Measurements from ENCODE around the gene SRSF10. TPM values are rescaled to one million over a fixed set of nuclear protein-coding genes. Genes with fewer than 3 reads are reported as not detected.
A peak's percentile ranks its signal among the peaks of the same experiment; 100 is the strongest.

The SRSF10 gene
- total RNA-seq (100 to 1,000 TPM; 190 to 199 TPM), polyA plus RNA-seq (111 TPM)

GRCh38 chr1:23979881-23980727 is at the start of gene SRSF10:
Gene SRSF10, minus strand, starts transcription at chr1:23980327. Its CDS starts 72 bp downstream, at chr1:23980255.
- no peaks in the 10 kb centered on the region for H3K9me3 Mint-ChIP-seq
- Histone ChIP-seq H3K9me3 (ENCODE audit: low read length) (no peaks in the 10 kb centered on the region), H3K36me3 (ENCODE audit: insufficient read depth, low read length) (no peaks in the 10 kb centered on the region), H3K27ac (ENCODE audit: low read depth, low read length) (peak within 1 kb of the TSS; percentile 92), H3K4me1 (ENCODE audit: insufficient read depth, low read length) (peaks cover 41% of the 10 kb centered on the region), H3K4me3 (ENCODE audit: low read length) (peak within 1 kb of the TSS; percentile 75), H3K27me3 (ENCODE audit: insufficient read depth, low read length, poor library complexity, severe bottlenecking) (no peaks in the 10 kb centered on the region)
- H3K36me3 Mint-ChIP-seq = peaks cover 0 to 30% (median 2%) of the 10 kb centered on the region in 3 donors
- H3K4me3 Mint-ChIP-seq = peak within 1 kb of the TSS; percentile 89 to 96 (median 91)
- peak within 1 kb of the TSS; percentile 94 to 98 (median 96) for H3K27ac Mint-ChIP-seq
- peak; percentile 96 to 99 (median 97) for DNase-seq
- CTCF ChIA-PET = interaction anchor here (0.9 kb wide), 2 partner anchors 20 to 65 kb away, joined by 3 read pairs; no protein-coding TSS in a partner anchor
- POLR2A ChIA-PET = interaction anchor here (0.6 to 4.2 kb wide), 3 partner anchors 10 to 20 kb away, joined by 3 to 34 read pairs (median 3); partner anchors contain the start of gene PNRC2
- no peaks in the 10 kb centered on the region for H3K27me3 Mint-ChIP-seq
- H3K4me1 Mint-ChIP-seq = peaks cover 52 to 57% (median 52%) of the 10 kb centered on the region in 3 donors

DNA sequence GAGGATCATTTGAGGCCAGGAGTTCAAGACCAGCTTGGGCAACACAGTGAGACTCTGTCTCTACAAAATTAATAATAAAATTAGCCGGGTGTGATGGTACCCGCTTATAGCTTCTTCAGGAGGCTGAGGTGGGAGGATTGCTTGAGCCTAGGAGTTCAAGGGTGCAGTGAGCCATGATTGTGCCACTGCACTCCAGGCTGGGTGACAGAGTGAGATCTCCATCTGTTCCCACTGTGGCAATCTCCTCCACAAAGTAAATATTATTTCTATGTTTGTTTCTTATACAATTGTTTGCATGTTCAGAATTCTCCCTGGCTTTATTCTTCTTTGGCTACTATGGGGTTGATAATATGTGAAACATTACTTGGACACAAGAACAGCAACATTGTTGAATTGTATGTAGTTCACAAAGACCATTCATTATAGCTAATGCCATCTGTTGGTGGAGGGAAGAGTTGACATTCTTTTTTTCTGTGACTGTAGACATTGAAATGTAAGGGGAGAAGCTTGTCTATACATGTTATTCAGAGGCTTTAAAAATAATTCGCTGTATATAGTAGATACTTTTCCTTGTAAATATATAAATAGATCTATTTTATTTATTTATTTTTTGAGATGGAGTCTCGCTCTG is 47.8 kb upstream of the SRSF10 start:
- H3K4me1 ChIP-seq (ENCODE audit: insufficient read depth, low read length) = no peaks in the 10 kb centered on the region
- peak in 1 of 5 donors; percentile 12 for DNase-seq
- no peaks in the 10 kb centered on the region for H3K9me3 Mint-ChIP-seq
- H3K9me3 ChIP-seq (ENCODE audit: low read length) = no peaks in the 10 kb centered on the region
- ChIA-PET POLR2A (interaction anchor here (0.9 kb wide), 1 partner anchor 69 kb away, joined by 3 read pairs; no protein-coding TSS in a partner anchor), CTCF (interaction anchor here (0.9 to 1.0 kb wide), 2 partner anchors 8 to 218 kb away, joined by 3 read pairs; no protein-coding TSS in a partner anchor)
- no peak overlapping the region for H3K27ac Mint-ChIP-seq
- no peaks in the 10 kb centered on the region for H3K27me3 ChIP-seq (ENCODE audit: insufficient read depth, low read length, poor library complexity, severe bottlenecking)
- no peak overlapping the region for H3K27ac ChIP-seq (ENCODE audit: low read depth, low read length)
- H3K27me3 Mint-ChIP-seq = peaks cover 3 to 7% of the 10 kb centered on the region in 2 donors
- H3K36me3 Mint-ChIP-seq = no peaks in the 10 kb centered on the region
- H3K4me1 Mint-ChIP-seq = peaks cover 0 to 5% (median under 1%) of the 10 kb centered on the region in 3 donors
- H3K4me3 ChIP-seq (ENCODE audit: low read length) = no peak overlapping the region
- no peak overlapping the region for H3K4me3 Mint-ChIP-seq
- no peaks in the 10 kb centered on the region for H3K36me3 ChIP-seq (ENCODE audit: insufficient read depth, low read length)

DNA sequence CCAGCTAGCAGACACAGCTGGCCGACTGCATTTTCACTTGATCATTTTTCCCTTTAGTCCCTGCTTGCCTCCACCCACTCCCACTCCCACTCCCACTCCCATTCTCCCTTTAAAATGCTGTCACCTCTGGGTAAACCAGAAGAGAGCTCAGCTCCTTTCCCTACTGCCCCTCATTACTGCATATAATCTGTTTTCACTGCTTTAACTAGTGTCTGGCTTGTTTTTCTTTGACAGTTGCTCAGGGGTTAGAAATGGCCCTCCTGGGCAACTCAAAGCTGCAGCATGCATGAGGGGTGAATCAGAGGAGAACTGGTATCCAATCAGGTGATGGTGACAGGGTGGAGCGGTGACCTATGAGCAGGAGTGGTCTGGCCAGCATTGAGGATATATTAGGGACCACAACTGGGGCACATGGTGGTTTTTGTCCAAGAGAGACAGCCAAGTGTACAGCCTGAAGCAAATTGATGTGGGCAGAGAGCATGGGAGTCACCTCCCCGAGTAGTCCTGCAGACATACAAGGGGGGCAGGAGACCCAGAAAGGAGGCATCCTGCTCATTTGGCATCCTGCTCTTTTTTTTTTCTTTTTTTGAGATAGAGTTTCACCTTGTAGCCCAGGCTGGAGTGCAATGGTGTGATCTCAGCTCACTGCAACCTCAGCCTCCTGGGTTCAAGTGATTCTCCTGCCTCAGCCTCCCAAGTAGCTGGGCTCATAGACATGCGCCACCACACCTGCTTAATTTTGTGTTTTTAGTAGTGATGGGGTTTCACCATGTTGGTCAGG is 42.6 kb upstream of the SRSF10 start:
- Histone ChIP-seq H3K4me1 (ENCODE audit: insufficient read depth, low read length) (no peaks in the 10 kb centered on the region), H3K27me3 (ENCODE audit: insufficient read depth, low read length, poor library complexity, severe bottlenecking) (no peaks in the 10 kb centered on the region), H3K9me3 (ENCODE audit: low read length) (no peaks in the 10 kb centered on the region), H3K27ac (ENCODE audit: low read depth, low read length) (no peak overlapping the region), H3K4me3 (ENCODE audit: low read length) (no peak overlapping the region), H3K36me3 (ENCODE audit: insufficient read depth, low read length) (no peaks in the 10 kb centered on the region)
- no peak for DNase-seq
- no peaks in the 10 kb centered on the region for H3K9me3 Mint-ChIP-seq
- no peak overlapping the region for H3K27ac Mint-ChIP-seq
- no peaks in the 10 kb centered on the region for H3K36me3 Mint-ChIP-seq
- H3K4me1 Mint-ChIP-seq = no peaks in the 10 kb centered on the region
- no peak overlapping the region for H3K4me3 Mint-ChIP-seq
- H3K27me3 Mint-ChIP-seq = no peaks in the 10 kb centered on the region
- CTCF ChIA-PET = no interaction called here
- POLR2A ChIA-PET = no interaction called here

DNA sequence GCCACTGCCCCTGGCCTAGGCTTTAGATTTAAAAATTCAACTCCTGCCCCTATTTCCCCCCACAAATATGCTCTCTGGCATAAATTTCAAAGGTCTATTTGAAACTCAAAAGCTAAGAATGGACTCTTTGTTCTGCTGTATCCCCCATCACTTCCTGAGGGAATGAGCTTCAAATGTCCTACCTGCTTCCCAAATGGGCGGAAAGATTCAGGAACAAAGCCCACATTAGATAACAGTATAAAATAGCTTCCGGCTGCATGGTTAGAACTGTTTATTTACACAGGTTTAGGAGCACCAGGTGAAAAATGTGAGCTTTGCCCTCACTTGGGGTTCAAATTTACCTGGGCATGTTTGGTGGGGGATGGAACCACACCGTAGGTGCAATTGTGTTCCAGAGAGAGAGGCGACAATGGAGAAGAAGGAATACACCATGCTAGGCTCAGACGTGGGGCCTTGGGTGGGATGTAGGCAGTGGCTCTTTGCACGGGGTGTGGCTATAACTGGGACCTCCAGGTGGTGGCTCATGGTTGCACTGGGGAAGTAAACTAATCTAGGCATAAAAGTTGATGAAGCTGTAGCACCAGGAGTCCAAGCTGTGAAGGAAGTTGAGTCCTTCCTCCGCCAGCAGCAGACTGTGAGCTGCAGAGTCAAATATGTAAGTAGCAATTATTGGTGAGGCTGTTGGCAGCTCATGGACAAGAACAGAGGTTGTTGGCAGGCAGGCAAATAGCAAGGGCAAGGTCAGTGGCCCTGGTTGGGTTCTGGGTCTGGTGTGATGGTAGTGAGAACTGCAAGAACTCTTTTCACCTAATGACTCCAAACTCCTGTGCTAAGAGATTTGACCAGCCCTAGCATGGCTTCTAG is 41.5 kb upstream of the SRSF10 start:
- H3K27ac Mint-ChIP-seq = peak overlapping the region in 1 of 8 donors; percentile 63
- no peaks in the 10 kb centered on the region for H3K4me1 Mint-ChIP-seq
- Histone ChIP-seq H3K4me3 (ENCODE audit: low read length) (no peak overlapping the region), H3K27me3 (ENCODE audit: insufficient read depth, low read length, poor library complexity, severe bottlenecking) (no peaks in the 10 kb centered on the region), H3K27ac (ENCODE audit: low read depth, low read length) (no peak overlapping the region), H3K9me3 (ENCODE audit: low read length) (no peaks in the 10 kb centered on the region), H3K4me1 (ENCODE audit: insufficient read depth, low read length) (no peaks in the 10 kb centered on the region), H3K36me3 (ENCODE audit: insufficient read depth, low read length) (no peaks in the 10 kb centered on the region)
- H3K36me3 Mint-ChIP-seq = no peaks in the 10 kb centered on the region
- no peak overlapping the region for H3K4me3 Mint-ChIP-seq
- DNase-seq = no peak
- POLR2A ChIA-PET = no interaction called here
- CTCF ChIA-PET = no interaction called here
- H3K27me3 Mint-ChIP-seq = peaks cover 0 to 4% of the 10 kb centered on the region in 2 donors
- no peaks in the 10 kb centered on the region for H3K9me3 Mint-ChIP-seq

- H3K27ac Mint-ChIP-seq = peak overlapping the region in 1 of 8 donors; percentile 26
- Histone ChIP-seq H3K36me3 (ENCODE audit: insufficient read depth, low read length) (no peaks in the 10 kb centered on the region), H3K9me3 (ENCODE audit: low read length) (no peaks in the 10 kb centered on the region), H3K4me3 (ENCODE audit: low read length) (no peak overlapping the region), H3K27ac (ENCODE audit: low read depth, low read length) (no peak overlapping the region), H3K4me1 (ENCODE audit: insufficient read depth, low read length) (no peaks in the 10 kb centered on the region), H3K27me3 (ENCODE audit: insufficient read depth, low read length, poor library complexity, severe bottlenecking) (no peaks in the 10 kb centered on the region)
- H3K36me3 Mint-ChIP-seq = no peaks in the 10 kb centered on the region
- peaks cover 0 to 8% of the 10 kb centered on the region in 2 donors for H3K27me3 Mint-ChIP-seq
- ChIA-PET POLR2A (no interaction called here), CTCF (no interaction called here)
- no peaks in the 10 kb centered on the region for H3K4me1 Mint-ChIP-seq
- no peak for DNase-seq
- no peaks in the 10 kb centered on the region for H3K9me3 Mint-ChIP-seq
- H3K4me3 Mint-ChIP-seq = no peak overlapping the region
These were observed 40.3 kb upstream of the SRSF10 start for GRCh38 chr1:24020470-24020869.

DNA sequence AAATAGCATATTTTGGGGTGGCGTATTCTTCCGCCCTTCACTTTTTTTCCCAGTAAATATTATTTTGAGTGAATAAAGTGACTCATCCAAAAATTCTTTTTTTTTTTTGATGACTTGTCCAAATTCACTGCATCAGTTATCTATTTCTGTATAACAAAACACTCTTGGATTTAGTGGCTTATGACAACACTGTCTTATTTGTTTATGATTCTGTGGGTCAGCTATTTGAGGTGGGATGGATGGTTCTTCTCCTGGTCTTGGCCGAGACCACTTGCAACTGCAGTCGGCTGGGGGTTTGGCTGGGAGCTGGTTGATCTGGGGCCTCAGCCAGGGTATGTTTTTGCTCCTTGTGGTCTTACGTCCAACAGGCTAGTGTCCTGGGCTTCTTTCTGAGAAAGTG is 39.9 kb upstream of the SRSF10 start:
- peaks cover 0 to 8% of the 10 kb centered on the region in 2 donors for H3K27me3 Mint-ChIP-seq
- no peaks in the 10 kb centered on the region for H3K36me3 Mint-ChIP-seq
- POLR2A ChIA-PET = no interaction called here

More for the DNA sequence above, 39.9 kb upstream of the SRSF10 start:
- no peak overlapping the region for H3K4me3 Mint-ChIP-seq
- H3K4me1 Mint-ChIP-seq = no peaks in the 10 kb centered on the region
- no peak overlapping the region for H3K27ac Mint-ChIP-seq
- H3K4me3 ChIP-seq (ENCODE audit: low read length) = no peak overlapping the region
- no peaks in the 10 kb centered on the region for H3K9me3 Mint-ChIP-seq
- no peak overlapping the region for H3K27ac ChIP-seq (ENCODE audit: low read depth, low read length)
- no peaks in the 10 kb centered on the region for H3K4me1 ChIP-seq (ENCODE audit: insufficient read depth, low read length)
- no peaks in the 10 kb centered on the region for H3K27me3 ChIP-seq (ENCODE audit: insufficient read depth, low read length, poor library complexity, severe bottlenecking)
- DNase-seq = no peak
- CTCF ChIA-PET = interaction anchor here (0.7 to 1.0 kb wide), 2 partner anchors 8 to 118 kb away, joined by 3 read pairs; no protein-coding TSS in a partner anchor
- no peaks in the 10 kb centered on the region for H3K9me3 ChIP-seq (ENCODE audit: low read length)
- H3K36me3 ChIP-seq (ENCODE audit: insufficient read depth, low read length) = no peaks in the 10 kb centered on the region

Data from CD8-positive, alpha-beta memory T cell (primary cell).